Mammary epithelial cell (primary cell): ENCODE data around the gene ANXA3.

Experiments used
- CTCF ChIP-seq, 2 donors: IDR thresholded peaks in 1 of 2; conservative IDR thresholded peaks in 1 of 2; 2 replicates each; pipeline ENCODE4 v1.5.1; 2011 to 2012; ENCODE audit warnings: inconsistent platforms in 2 of 2, low read length in 2 of 2, mild to moderate bottlenecking in 2 of 2, control low read depth in 1 of 2, low read depth in 1 of 2; ENCODE audit not compliant: insufficient read depth in 1 of 2; ENCODE audit errors: extremely low read depth in 1 of 2
- EZH2 ChIP-seq: IDR thresholded peaks from 2 replicates; pipeline ENCODE4 v1.6.1; 2012; ENCODE audit warnings: low read length, inconsistent platforms, borderline replicate concordance

GRCh38 chr4:78551420-78552351 is at the start of gene ANXA3:
- TF ChIP-seq CTCF (conservative IDR thresholded peaks at IDR 0.05 in 1 of 2, IDR thresholded peaks at IDR 0.05 in 1 of 2; ENCODE audit: extremely low read depth in 1 of 2, insufficient read depth in 1 of 2, low read depth in 1 of 2, low read length in 2 of 2) (peak in 1 of 2 donors; percentile 0), EZH2 (no peak)
